ENCODE data around the gene CWC22.
"Not testable (repeated sequence)": the region's sequence is repeated elsewhere in the genome, so short reads cannot be mapped to it uniquely, and the experiment has no call there.

CWC22 gene

DNA sequence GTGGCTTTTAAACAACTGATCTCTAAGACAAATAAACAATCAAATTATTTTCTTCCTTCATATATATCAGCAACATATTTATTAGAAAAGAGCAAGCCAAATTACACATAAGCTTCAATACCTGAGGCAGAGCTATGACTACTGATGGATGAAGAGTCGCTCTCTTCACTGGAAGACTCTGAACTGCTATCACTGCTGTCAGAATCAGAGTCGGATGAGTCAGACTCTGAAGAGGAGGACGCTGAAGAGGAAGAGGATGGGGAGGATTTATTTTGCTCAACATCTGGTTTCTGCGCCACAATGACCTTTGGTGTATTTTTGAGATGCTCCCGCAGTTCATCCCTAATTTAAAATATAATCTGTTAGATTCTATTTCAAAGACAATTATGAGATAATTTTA lies 56.7 kb downstream of the CWC22 start:
- no peak for DNase-seq (ENCODE audit: low read depth in 2 of 2)

DNA sequence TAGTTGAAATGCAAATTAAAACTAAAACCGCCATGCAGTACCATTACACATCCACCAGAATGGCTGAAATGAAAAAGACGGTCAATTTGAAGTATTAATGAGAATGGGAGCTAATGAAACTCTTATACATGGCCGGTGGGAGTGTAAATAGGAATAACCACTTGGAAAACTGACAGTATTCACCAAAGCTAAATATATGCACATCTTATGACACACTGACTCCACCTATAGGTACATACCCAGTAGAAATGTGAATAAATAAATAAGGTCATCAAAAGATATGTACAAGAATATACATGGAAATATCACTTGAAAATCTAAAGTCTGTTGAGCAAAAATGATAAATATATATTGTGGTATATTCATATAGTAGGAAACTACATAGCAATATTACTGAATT lies 57.7 kb downstream of the CWC22 start:
- no peak for DNase-seq (ENCODE audit: low read depth in 2 of 2)

GRCh38 chr2:179948058-179948457 lies 59.0 kb downstream of the CWC22 start:
- no peak for DNase-seq (ENCODE audit: low read depth in 2 of 2)

- DNase-seq (ENCODE audit: low read depth in 2 of 2), result no peak
These were observed 60.1 kb downstream of the CWC22 start for GRCh38 chr2:179946810-179947615.

- no peak for DNase-seq (ENCODE audit: low read depth in 2 of 2)
These were observed 60.8 kb downstream of the CWC22 start for GRCh38 chr2:179946346-179946745.

DNA sequence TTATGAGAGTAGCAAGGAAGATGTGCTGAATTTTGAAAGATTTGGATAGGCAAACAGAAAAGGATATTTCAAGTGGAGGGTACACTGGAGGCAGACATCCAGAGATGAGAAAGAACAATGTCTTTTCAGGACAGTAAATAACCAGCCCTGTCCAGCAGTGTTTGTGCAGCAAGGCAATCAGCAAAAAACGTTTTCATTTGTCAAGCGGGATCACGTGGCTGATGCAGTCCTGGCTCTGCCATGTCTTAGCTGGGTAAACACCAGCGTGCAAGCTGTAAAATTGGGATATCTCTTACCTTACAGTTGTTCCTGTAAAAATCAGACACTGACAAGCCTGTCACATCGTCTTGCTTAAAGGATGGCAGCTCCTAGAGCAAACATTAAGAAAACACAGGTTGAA lies 67.8 kb downstream of the CWC22 start:
- DNase-seq (ENCODE audit: low read depth in 2 of 2), result no peak

DNA sequence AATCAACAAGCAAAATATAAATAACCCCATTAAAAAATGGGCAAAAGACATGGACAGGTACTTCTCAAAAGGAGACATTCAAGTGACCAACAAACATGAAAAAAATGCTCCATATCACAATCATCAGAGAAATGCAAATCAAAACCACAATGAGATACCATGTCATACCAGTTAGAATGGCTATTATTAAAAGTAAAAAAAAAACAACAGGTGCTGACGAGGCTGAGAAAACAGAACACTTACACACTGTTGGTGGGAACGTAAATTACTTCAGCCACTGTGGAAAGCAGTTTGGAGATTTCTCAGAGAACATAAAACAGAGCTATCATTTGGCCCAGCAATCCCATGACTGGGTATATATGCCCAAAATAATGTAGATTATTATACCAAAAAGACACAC lies 69.1 kb downstream of the CWC22 start:
- no peak for DNase-seq (ENCODE audit: low read depth in 2 of 2)

DNA sequence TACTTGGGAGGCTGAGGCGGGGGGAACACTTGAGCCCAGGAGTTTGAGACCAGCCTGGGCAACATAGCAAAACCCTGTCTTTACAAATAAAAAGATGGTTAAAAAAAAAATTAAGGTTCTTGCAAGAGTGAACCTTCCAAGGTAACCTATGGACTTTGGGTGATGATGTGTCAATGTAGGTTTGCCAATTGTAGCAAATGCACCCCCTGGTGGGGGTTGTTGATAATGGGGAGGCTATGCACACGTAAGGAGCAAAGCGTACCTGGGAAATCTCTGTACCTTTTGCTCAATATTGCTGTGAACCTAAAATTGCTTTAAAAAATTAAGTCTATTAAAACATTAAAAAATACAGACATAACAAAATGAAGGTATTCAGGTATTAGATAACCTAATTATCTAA lies 70.4 kb downstream of the CWC22 start:
- DNase-seq (ENCODE audit: low read depth in 2 of 2), result peak; percentile 18 to 32

GRCh38 chr2:179936141-179936540 lies 71.0 kb downstream of the CWC22 start:
- DNase-seq (ENCODE audit: low read depth in 2 of 2), result no peak

DNA sequence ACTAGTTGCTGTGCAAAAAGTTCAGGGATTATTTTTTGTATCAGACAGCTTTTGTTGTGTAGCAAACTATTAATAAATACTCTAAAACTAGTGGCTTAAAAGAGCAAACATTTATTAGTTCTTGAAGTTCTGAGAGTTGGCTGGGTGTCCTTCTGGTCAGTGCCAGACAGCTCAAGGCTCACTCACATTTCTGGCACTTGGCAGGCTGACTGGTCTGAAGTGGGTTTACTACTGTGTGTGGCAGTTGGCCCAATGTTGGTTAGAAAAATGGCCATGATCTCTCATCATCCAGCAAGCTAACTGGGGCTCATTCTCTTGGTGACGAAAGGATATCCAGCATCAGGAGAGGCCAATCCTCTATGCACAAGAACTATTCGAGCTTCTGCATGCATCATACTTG lies 74.3 kb downstream of the CWC22 start:
- no peak for DNase-seq (ENCODE audit: low read depth in 2 of 2)

DNA sequence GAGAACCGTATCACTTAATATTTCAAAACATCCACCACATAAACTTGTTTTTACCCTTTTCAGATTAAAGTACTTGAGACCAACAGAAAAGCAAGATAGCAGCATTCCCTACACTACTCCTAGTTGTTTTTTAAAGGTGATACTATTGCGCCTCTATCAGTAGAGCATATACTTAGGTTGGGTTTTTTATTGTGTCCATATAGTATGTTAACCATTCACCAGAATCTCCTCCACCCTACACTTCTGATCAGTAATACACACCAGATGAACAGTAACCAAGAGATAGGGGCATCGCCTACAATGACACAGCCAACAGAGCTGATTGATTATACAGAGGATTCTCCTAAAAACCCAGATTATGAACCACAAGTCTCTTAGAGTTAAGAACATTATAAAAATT lies 75.6 kb downstream of the CWC22 start:
- no peak for DNase-seq (ENCODE audit: low read depth in 2 of 2)

- not testable (repeated sequence) for DNase-seq (ENCODE audit: low read depth in 2 of 2)
These were observed 77.1 kb downstream of the CWC22 start for GRCh38 chr2:179929997-179930396.

GRCh38 chr2:179927041-179927440 lies 80.1 kb downstream of the CWC22 start:
- no peak for DNase-seq (ENCODE audit: low read depth in 2 of 2)

GRCh38 chr2:179925713-179926112 lies 81.4 kb downstream of the CWC22 start:
- no peak for DNase-seq (ENCODE audit: low read depth in 2 of 2)

- DNase-seq (ENCODE audit: low read depth in 2 of 2), result no peak
These were observed 89.8 kb downstream of the CWC22 start for GRCh38 chr2:179917272-179917671.

DNA sequence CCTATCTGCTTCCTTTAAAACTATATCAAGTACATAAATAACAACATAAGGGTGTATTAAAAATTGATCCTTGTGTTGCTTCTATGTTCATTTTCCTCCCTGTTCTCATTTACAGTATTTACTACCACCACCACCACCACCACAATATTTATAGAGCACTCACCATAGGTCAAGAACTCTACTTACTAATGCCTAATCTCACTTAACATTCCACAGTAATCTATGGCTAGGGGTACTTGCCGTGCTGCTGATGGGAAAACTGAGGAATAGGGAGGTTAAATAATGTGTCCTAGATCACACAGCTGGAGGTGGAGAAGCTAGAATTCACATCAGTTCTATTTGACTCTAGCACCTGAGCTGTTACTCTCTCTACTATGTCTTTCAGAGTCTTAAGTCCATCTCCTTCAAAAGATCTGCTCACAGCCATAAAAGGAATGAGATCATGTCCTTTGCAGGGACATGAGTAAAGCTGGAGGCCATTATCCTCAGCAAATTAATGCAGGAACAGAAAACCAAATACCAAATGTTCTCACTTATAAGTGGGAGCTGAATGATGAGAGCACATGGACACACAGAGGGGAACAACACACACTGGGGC lies 91.6 kb downstream of the CWC22 start:
- DNase-seq (ENCODE audit: low read depth in 2 of 2), result no peak

DNA sequence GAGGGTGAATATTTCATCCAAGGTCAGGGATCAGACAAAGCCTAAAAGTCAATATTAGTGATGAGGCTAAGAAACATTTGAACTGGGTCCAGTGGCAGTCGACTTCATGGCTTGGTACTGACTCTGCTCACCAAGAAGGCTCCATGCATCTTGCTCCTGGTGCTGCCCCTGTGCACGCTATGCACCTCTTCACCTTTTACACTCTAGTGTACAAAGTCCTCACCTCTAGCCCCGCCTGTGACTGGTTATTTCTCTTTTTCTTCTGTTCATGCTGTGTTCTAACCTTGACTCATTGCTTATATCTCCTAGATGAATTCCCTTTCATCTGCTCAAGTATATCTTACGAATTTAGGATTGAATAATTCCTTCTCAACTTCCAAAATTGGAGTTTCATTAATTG lies 93.3 kb downstream of the CWC22 start:
- no peak for DNase-seq (ENCODE audit: low read depth in 2 of 2)

- no peak for DNase-seq (ENCODE audit: low read depth in 2 of 2)
These were observed 95.5 kb downstream of the CWC22 start for GRCh38 chr2:179911569-179911968.

- no peak for DNase-seq (ENCODE audit: low read depth in 2 of 2)
These were observed 96.4 kb downstream of the CWC22 start for GRCh38 chr2:179910735-179911113.

DNA sequence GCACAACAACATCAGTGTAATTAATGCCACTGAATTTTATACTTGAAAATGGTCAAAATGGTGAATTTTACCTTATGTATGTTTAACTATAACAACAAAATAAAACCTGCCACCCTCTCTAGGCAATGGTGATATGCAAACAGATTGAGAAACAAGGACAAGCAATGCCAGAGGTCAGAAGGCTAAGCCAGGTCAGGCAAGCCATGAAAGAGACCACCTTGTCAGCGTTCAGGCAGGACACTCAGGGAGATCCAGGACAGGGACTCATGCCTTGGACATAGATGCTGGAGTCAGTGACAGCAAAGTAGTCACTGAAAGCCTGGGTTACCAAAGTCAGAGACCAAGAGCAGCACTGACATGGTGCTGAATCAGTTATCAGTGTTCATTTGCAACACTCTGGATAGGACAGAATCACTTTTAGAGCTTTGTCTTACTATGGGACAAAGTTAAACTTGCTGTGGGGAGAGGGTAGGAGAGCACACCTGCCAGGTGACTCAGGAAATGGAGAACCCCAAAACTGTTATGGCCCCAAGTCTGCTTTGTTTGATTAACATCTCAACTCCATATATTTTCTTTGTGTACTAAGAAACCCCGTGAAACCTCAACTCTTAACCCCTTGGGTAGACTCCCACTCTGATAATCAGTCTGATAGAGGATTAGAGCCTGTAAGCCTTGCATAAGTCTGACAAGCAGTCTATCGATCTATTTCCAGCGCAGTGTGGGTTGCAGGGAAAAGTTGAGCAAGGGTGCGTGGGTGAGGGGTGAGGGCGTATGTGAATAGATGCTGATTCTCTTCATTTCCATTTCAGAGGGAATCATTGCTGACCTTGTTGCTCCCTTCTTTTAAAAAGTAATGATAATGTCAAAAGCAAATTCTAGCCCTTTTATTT lies 97.0 kb downstream of the CWC22 start:
- DNase-seq (ENCODE audit: low read depth in 2 of 2), result no peak

DNA sequence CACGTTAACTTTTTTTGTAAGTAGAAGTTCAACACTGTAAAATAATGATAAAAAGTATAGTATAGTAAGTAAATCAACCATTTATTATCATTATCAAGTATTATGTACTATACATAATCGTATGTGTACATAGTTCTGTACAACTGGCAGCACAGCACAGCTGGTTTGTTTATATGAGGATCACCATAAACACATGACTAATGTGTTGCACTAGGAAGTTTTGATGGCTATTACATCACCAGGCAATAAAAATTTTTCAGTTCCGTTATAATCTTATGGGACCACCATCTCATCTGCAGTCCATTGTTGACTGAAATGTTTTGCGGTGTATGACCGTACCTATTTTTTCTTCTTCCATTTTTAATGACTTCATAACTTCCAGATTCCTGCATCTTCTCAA lies 106.4 kb downstream of the CWC22 start:
- DNase-seq (ENCODE audit: low read depth in 2 of 2), result no peak

- DNase-seq (ENCODE audit: low read depth in 2 of 2), result no peak
These were observed 107.4 kb downstream of the CWC22 start for GRCh38 chr2:179899666-179900065.

DNA sequence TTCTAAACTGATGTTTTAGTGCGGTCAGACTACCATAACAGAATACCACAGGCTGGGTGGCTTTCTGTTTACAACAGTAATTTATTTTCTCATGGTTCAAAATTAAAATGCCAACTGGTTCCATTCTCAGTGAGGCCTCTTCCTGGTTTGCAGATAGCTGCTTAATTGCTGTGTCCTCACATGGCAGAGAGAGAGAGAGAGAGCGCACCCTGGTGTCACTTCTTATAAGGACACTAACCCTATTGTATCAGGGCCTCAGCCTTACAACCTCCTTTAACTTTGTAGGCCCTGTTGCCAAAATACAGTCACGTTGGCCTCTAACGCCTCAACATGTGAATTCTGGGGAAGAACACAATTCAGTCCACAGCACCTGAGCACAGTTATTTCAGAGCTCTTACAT lies 108.2 kb downstream of the CWC22 start:
- peak in 1 of 2 donors; percentile 1 for DNase-seq (ENCODE audit: low read depth in 2 of 2)

Measured in stimulated activated CD4-positive, alpha-beta T cell treated with anti-CD3 and anti-CD28 coated beads, Interleukin-4, amount 100 ng/mL, for 48 hours (primary cell).